HepG2 (cell line): ENCODE measurements around the gene PKDREJ.

ENCODE experiments used
- CTCF ChIP-seq: sonication (generic); formaldehyde crosslinking; IDR thresholded peaks from 2 replicates; pipeline ENCODE4 v1.5.0; 2020; ENCODE audit warnings: mild to moderate bottlenecking, missing genetic modification reagents, moderate library complexity
- NR2C2 ChIP-seq: sonication (generic); formaldehyde crosslinking; IDR thresholded peaks from 2 replicates; pipeline ENCODE4 v1.4.0; 2020; ENCODE audit warnings: missing genetic modification reagents, mild to moderate bottlenecking, moderate library complexity, borderline replicate concordance
- POLR2A ChIP-seq, 2 experiments: IDR thresholded peaks; 2 replicates each; pipeline ENCODE4 v1.6.1; 2011; ENCODE audit warnings: low read depth in 2 of 2, low read length in 2 of 2, mild to moderate bottlenecking in 1 of 2, moderate library complexity in 1 of 2; ENCODE audit not compliant: insufficient read depth in 1 of 2
- YY1 ChIP-seq: IDR thresholded peaks from 2 replicates; pipeline ENCODE4 v1.6.1; 2011; ENCODE audit warnings: low read length, low read depth, moderate library complexity, mild to moderate bottlenecking; ENCODE audit not compliant: insufficient read depth, insufficient replicate concordance
- ZBTB7A ChIP-seq: sonication (generic); formaldehyde crosslinking; IDR thresholded peaks from 2 replicates; pipeline ENCODE4 v1.8.0; 2022; ENCODE audit warnings: mild to moderate bottlenecking, missing genetic modification reagents
- ZFP62 ChIP-seq: sonication (generic); formaldehyde crosslinking; IDR thresholded peaks from 2 replicates; pipeline ENCODE4 v1.4.0; 2020; ENCODE audit warnings: missing genetic modification reagents
- ZNF10 ChIP-seq: sonication (generic); formaldehyde crosslinking; IDR thresholded peaks from 2 replicates; pipeline ENCODE4 v1.4.0; 2020; ENCODE audit warnings: mild to moderate bottlenecking, low read depth, missing genetic modification reagents, borderline replicate concordance
- TF ChIP-seq, protein P1 (sequence below): sonication (generic); formaldehyde crosslinking; IDR thresholded peaks from 2 replicates; pipeline ENCODE4 v1.8.0; 2022; ENCODE audit warnings: mild to moderate bottlenecking, missing genetic modification reagents, borderline replicate concordance
- TF ChIP-seq, protein P2 (sequence below): sonication (generic); formaldehyde crosslinking; IDR thresholded peaks from 2 replicates; pipeline ENCODE4 v1.4.0; 2020; ENCODE audit warnings: missing genetic modification reagents; ENCODE audit errors: not compliant biosample characterization
- TF ChIP-seq, protein P3 (sequence below): sonication (generic); formaldehyde crosslinking; IDR thresholded peaks from 2 replicates; pipeline ENCODE4 v1.5.0; 2020; ENCODE audit warnings: mild to moderate bottlenecking, missing genetic modification reagents

DNA sequence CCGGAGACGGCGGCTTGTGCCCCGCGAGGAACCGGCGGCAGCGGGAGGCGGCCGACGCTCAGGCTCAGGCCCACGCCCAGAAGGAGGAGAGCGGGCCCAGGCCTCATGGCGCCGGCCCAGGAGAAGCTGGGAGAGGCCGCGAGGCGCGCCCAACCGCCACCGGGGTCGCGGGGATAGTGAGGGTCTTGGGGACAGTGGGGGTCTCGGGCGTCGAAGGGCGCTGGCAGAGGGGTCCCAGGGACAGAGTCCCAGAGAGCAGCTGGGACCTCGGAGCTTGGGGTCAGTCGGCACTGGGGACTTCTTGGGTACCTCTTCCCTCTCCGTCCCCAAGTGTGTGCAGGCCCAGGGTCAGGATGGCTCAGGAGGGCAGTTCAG lies at the start of gene PKDREJ:
- TF ChIP-seq, protein P1, sequence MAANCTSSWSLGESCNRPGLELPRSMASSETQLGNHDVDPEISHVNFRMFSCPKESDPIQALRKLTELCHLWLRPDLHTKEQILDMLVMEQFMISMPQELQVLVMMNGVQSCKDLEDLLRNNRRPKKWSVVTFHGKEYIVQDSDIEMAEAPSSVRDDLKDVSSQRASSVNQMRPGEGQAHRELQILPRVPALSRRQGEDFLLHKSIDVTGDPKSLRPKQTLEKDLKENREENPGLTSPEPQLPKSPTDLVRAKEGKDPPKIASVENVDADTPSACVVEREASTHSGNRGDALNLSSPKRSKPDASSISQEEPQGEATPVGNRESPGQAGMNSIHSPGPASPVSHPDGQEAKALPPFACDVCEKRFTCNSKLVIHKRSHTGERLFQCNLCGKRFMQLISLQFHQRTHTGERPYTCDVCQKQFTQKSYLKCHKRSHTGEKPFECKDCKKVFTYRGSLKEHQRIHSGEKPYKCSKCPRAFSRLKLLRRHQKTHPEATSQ (CRISPR knock-in tag) = no peak
- no peak for TF ChIP-seq YY1
- TF ChIP-seq NR2C2 = no peak
- TF ChIP-seq, protein P2, sequence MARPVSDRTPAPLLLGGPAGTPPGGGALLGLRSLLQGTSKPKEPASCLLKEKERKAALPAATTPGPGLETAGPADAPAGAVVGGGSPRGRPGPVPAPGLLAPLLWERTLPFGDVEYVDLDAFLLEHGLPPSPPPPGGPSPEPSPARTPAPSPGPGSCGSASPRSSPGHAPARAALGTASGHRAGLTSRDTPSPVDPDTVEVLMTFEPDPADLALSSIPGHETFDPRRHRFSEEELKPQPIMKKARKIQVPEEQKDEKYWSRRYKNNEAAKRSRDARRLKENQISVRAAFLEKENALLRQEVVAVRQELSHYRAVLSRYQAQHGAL (CRISPR knock-in tag) = no peak
- TF ChIP-seq CTCF (CRISPR knock-in tag) = no peak
- TF ChIP-seq, protein P3, sequence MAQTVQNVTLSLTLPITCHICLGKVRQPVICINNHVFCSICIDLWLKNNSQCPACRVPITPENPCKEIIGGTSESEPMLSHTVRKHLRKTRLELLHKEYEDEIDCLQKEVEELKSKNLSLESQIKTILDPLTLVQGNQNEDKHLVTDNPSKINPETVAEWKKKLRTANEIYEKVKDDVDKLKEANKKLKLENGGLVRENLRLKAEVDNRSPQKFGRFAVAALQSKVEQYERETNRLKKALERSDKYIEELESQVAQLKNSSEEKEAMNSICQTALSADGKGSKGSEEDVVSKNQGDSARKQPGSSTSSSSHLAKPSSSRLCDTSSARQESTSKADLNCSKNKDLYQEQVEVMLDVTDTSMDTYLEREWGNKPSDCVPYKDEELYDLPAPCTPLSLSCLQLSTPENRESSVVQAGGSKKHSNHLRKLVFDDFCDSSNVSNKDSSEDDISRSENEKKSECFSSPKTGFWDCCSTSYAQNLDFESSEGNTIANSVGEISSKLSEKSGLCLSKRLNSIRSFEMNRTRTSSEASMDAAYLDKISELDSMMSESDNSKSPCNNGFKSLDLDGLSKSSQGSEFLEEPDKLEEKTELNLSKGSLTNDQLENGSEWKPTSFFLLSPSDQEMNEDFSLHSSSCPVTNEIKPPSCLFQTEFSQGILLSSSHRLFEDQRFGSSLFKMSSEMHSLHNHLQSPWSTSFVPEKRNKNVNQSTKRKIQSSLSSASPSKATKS (CRISPR knock-in tag) = no peak
- no peak for TF ChIP-seq ZBTB7A (CRISPR knock-in tag)
- no peak for TF ChIP-seq POLR2A (IDR thresholded peaks at IDR 0.05; ENCODE audit: insufficient read depth in 1 of 2, low read depth in 2 of 2, low read length in 2 of 2)
- TF ChIP-seq ZFP62 (CRISPR knock-in tag) = no peak
- TF ChIP-seq ZNF10 (CRISPR knock-in tag) = no peak
